Activated naive CD8-positive, alpha-beta T cell treated with anti-CD3 and anti-CD28 coated beads for 36 hours (primary cell): Measurements from ENCODE around the gene TMEM135. TPM values are rescaled to one million over a fixed set of nuclear protein-coding genes. Genes with fewer than 3 reads are reported as not detected.

ENCODE experiments used
- DNase-seq: peaks from one replicate; pipeline ENCODE4 v3.0.0; 2021
- H3K27ac Mint-ChIP-seq: one replicate; pipeline ENCODE4 v1.8.0; 2022; ENCODE audit warnings: mild to moderate bottlenecking, moderate library complexity, mixed read lengths
- H3K27me3 Mint-ChIP-seq: one replicate; pipeline ENCODE4 v1.8.0; 2022; ENCODE audit warnings: mild to moderate bottlenecking, mixed read lengths
- H3K36me3 Mint-ChIP-seq: one replicate; pipeline ENCODE4 v1.8.0; 2021; ENCODE audit warnings: mild to moderate bottlenecking, mixed read lengths
- H3K4me1 Mint-ChIP-seq: one replicate; pipeline ENCODE4 v1.8.0; 2021; ENCODE audit warnings: mixed read lengths
- H3K4me3 Mint-ChIP-seq: one replicate; pipeline ENCODE4 v1.8.0; 2022; ENCODE audit warnings: mild to moderate bottlenecking, moderate library complexity, mixed read lengths
- H3K9me3 Mint-ChIP-seq: one replicate; pipeline ENCODE4 v1.8.0; 2022; ENCODE audit warnings: mixed read lengths
- total RNA-seq, 2 experiments: library from RNA; stranded (reverse); gene quantifications; one replicate each; pipeline ENCODE4 v1.2.3, GENCODE V29; 2021

The TMEM135 gene
- total RNA-seq, 2 experiments from 2014 or later: 22.8 to 29.0 TPM

DNA sequence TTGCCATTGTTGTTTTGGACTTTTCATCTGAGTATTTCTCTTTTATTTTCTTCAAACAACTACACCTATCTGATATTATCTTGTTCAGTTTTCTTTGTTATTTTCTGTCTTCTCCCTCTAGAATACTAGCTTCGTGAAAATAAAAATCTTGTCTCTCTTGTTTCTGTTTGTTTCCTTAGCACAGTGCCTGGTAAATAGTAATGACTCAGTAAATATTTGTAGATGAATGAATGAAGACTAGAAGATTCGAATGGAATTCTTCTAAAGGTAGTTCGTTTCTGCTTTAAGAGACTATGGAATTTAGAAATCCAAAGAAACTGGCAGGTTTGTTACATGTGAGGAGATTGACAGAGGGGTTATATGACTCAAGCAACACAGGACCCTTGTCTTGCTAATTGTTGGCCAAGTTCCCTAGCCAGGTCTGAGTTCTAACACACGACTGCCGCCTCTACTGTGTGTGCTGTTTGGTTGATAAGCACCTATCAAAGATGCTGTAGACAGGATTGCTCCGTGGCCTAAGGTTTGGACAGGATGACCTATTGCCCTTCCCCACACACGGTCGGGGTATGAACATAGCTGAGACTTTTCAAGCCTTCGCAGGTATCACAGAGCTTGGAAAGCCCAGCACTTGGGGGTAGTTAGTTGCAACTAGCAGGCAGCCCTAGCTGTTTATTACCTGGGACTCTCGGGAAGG, 831 bp upstream of the TMEM135 start:
- peaks cover 37% of the 10 kb centered on the region for H3K4me1 Mint-ChIP-seq
- H3K27me3 Mint-ChIP-seq: no peaks in the 10 kb centered on the region
- peaks cover 1% of the 10 kb centered on the region for H3K9me3 Mint-ChIP-seq
- H3K27ac Mint-ChIP-seq: peak overlapping the region; percentile 49
- peak overlapping the region; percentile 97 for H3K4me3 Mint-ChIP-seq
- peaks cover 12% of the 10 kb centered on the region for H3K36me3 Mint-ChIP-seq
- no peak for DNase-seq

GRCh38 chr11:87038235-87038977, 672 bp downstream of the TMEM135 start:
- DNase-seq: no peak
- H3K4me3 Mint-ChIP-seq: peak overlapping the region; percentile 97
- peaks cover 22% of the 10 kb centered on the region for H3K36me3 Mint-ChIP-seq
- H3K27me3 Mint-ChIP-seq: no peaks in the 10 kb centered on the region
- H3K4me1 Mint-ChIP-seq: peaks cover 42% of the 10 kb centered on the region
- H3K9me3 Mint-ChIP-seq: peaks cover 1% of the 10 kb centered on the region
- H3K27ac Mint-ChIP-seq: peak overlapping the region; percentile 91

- Mint-ChIP-seq H3K4me1 (peaks cover 42% of the 10 kb centered on the region), H3K9me3 (peaks cover 1% of the 10 kb centered on the region), H3K36me3 (peaks cover 25% of the 10 kb centered on the region), H3K27me3 (no peaks in the 10 kb centered on the region), H3K4me3 (peak overlapping the region; percentile 97), H3K27ac (no peak overlapping the region)
- no peak for DNase-seq
These were observed 1.6 kb downstream of the TMEM135 start for GRCh38 chr11:87039371-87039770.

- Mint-ChIP-seq H3K4me3 (no peak overlapping the region), H3K36me3 (peaks cover 38% of the 10 kb centered on the region), H3K4me1 (peaks cover 27% of the 10 kb centered on the region), H3K27me3 (no peaks in the 10 kb centered on the region), H3K27ac (no peak overlapping the region), H3K9me3 (peaks cover 1% of the 10 kb centered on the region)
- DNase-seq: no peak
These were observed 6.2 kb downstream of the TMEM135 start for GRCh38 chr11:87043894-87044293.

GRCh38 chr11:87046824-87047223, 9.1 kb downstream of the TMEM135 start:
- peaks cover 5% of the 10 kb centered on the region for H3K4me1 Mint-ChIP-seq
- peaks cover 28% of the 10 kb centered on the region for H3K36me3 Mint-ChIP-seq
- H3K4me3 Mint-ChIP-seq: no peak overlapping the region
- H3K27me3 Mint-ChIP-seq: no peaks in the 10 kb centered on the region
- H3K27ac Mint-ChIP-seq: no peak overlapping the region
- peaks cover 1% of the 10 kb centered on the region for H3K9me3 Mint-ChIP-seq
- DNase-seq: no peak

- DNase-seq: no peak
- no peaks in the 10 kb centered on the region for H3K27me3 Mint-ChIP-seq
- peaks cover 13% of the 10 kb centered on the region for H3K36me3 Mint-ChIP-seq
- peaks cover 9% of the 10 kb centered on the region for H3K4me1 Mint-ChIP-seq
- H3K27ac Mint-ChIP-seq: no peak overlapping the region
- no peaks in the 10 kb centered on the region for H3K9me3 Mint-ChIP-seq
- no peak overlapping the region for H3K4me3 Mint-ChIP-seq
These were observed 18.4 kb downstream of the TMEM135 start for GRCh38 chr11:87056091-87056490.

GRCh38 chr11:87057749-87058148, 20.0 kb downstream of the TMEM135 start:
- Mint-ChIP-seq H3K27me3 (no peaks in the 10 kb centered on the region), H3K36me3 (peaks cover 13% of the 10 kb centered on the region), H3K4me1 (peaks cover 9% of the 10 kb centered on the region), H3K27ac (no peak overlapping the region), H3K9me3 (no peaks in the 10 kb centered on the region), H3K4me3 (no peak overlapping the region)
- DNase-seq: no peak

- DNase-seq: no peak
- Mint-ChIP-seq H3K27me3 (no peaks in the 10 kb centered on the region), H3K36me3 (peaks cover 11% of the 10 kb centered on the region), H3K27ac (no peak overlapping the region), H3K4me1 (peaks cover 13% of the 10 kb centered on the region), H3K9me3 (no peaks in the 10 kb centered on the region), H3K4me3 (no peak overlapping the region)
These were observed 22.1 kb downstream of the TMEM135 start for GRCh38 chr11:87059596-87060390.

- H3K4me3 Mint-ChIP-seq: no peak overlapping the region
- no peak overlapping the region for H3K27ac Mint-ChIP-seq
- H3K9me3 Mint-ChIP-seq: no peaks in the 10 kb centered on the region
- DNase-seq: no peak
- peaks cover 13% of the 10 kb centered on the region for H3K4me1 Mint-ChIP-seq
- peaks cover 11% of the 10 kb centered on the region for H3K36me3 Mint-ChIP-seq
- no peaks in the 10 kb centered on the region for H3K27me3 Mint-ChIP-seq
These were observed 24.0 kb downstream of the TMEM135 start for GRCh38 chr11:87061766-87062165.

DNA sequence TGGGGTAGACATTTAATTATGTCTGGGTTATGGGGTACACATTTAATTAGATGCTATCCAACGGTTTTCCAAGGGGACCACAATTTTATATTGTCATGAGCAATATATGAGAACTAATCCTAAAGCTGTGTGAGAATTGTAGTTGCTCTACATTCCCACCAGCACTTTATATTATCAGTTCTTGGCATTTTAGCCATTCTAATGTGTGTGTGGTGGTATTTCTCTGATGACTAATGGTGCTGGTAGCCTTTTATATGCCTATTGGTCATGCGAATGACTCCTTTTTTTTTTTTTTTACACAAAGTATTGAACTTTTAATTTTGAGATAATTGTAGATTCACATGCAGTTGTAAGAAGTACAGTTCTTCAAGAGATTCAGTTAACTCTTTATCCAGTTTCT, 26.2 kb downstream of the TMEM135 start:
- Mint-ChIP-seq H3K4me3 (no peak overlapping the region), H3K36me3 (peaks cover 3% of the 10 kb centered on the region), H3K27ac (no peak overlapping the region), H3K27me3 (no peaks in the 10 kb centered on the region), H3K9me3 (no peaks in the 10 kb centered on the region), H3K4me1 (peaks cover 6% of the 10 kb centered on the region)
- DNase-seq: no peak

- peaks cover 29% of the 10 kb centered on the region for H3K36me3 Mint-ChIP-seq
- no peaks in the 10 kb centered on the region for H3K4me1 Mint-ChIP-seq
- no peaks in the 10 kb centered on the region for H3K27me3 Mint-ChIP-seq
- H3K4me3 Mint-ChIP-seq: no peak overlapping the region
- H3K9me3 Mint-ChIP-seq: no peaks in the 10 kb centered on the region
- no peak for DNase-seq
- no peak overlapping the region for H3K27ac Mint-ChIP-seq
These were observed 35.1 kb downstream of the TMEM135 start for GRCh38 chr11:87072787-87073186.

- no peak overlapping the region for H3K27ac Mint-ChIP-seq
- H3K9me3 Mint-ChIP-seq: no peaks in the 10 kb centered on the region
- no peak overlapping the region for H3K4me3 Mint-ChIP-seq
- peaks cover 4% of the 10 kb centered on the region for H3K4me1 Mint-ChIP-seq
- no peak for DNase-seq
- H3K36me3 Mint-ChIP-seq: peaks cover 32% of the 10 kb centered on the region
- H3K27me3 Mint-ChIP-seq: no peaks in the 10 kb centered on the region
These were observed 38.6 kb downstream of the TMEM135 start for GRCh38 chr11:87076260-87076783.

DNA sequence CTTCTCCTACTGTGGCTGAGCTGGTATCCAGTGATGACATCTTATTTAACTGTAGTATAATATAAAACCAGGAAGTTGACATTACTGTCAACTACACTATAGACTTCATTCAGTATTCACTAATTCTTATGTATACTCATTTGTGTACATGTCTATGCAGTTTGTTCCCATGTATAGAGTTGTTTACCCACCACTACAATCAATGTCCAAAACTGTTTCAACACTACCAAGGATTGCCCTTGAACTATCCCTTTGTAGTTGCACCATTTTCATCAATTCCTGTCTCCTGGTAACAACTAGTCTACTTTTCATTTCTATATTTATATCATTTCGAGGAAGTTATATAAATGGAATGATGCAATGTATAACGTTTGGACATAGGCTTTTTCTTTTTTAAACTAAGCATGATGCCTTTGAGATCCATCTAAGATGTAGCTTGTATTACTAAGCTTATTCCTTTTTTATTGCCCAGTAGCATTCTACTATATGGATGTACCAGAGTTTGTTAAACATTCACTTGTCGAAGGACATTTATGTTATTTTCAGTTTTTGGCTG, 39.2 kb downstream of the TMEM135 start:
- H3K27me3 Mint-ChIP-seq: no peaks in the 10 kb centered on the region

DNA sequence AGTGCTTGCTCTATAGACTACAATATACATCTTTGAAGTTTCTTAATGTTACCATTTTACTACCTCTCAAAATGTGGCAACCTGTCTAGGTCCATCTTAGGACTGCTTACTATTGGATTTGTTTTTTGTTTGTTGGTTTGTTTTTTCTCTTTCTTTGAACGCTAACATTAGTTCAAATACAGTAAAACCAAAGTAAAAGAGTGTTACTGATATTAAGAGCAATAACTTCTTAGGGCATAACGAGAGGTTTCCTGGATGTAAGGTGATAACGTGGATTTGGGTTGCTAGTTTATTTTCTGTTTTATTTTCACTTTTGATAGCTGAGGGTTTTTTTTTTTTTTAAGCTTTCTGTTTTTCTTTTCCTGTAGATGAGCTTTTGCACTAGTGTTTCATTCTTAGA, 43.6 kb downstream of the TMEM135 start:
- peaks cover 22% of the 10 kb centered on the region for H3K4me1 Mint-ChIP-seq
- H3K9me3 Mint-ChIP-seq: peaks cover 3% of the 10 kb centered on the region
- H3K27me3 Mint-ChIP-seq: no peaks in the 10 kb centered on the region
- peaks cover 33% of the 10 kb centered on the region for H3K36me3 Mint-ChIP-seq
- H3K4me3 Mint-ChIP-seq: peak overlapping the region; percentile 70
- DNase-seq: no peak
- H3K27ac Mint-ChIP-seq: peak overlapping the region; percentile 89

More for the DNA sequence above, 39.2 kb downstream of the TMEM135 start:
- DNase-seq: no peak
- no peak overlapping the region for H3K27ac Mint-ChIP-seq
- H3K9me3 Mint-ChIP-seq: no peaks in the 10 kb centered on the region
- no peak overlapping the region for H3K4me3 Mint-ChIP-seq
- H3K4me1 Mint-ChIP-seq: peaks cover 11% of the 10 kb centered on the region
- H3K36me3 Mint-ChIP-seq: peaks cover 32% of the 10 kb centered on the region

GRCh38 chr11:87082590-87082989, 44.9 kb downstream of the TMEM135 start:
- Mint-ChIP-seq H3K27me3 (no peaks in the 10 kb centered on the region), H3K9me3 (peaks cover 5% of the 10 kb centered on the region), H3K4me1 (peaks cover 22% of the 10 kb centered on the region), H3K27ac (no peak overlapping the region), H3K36me3 (peaks cover 35% of the 10 kb centered on the region), H3K4me3 (no peak overlapping the region)
- DNase-seq: no peak
